ENCODE measurements around the gene THAP3.

DNA sequence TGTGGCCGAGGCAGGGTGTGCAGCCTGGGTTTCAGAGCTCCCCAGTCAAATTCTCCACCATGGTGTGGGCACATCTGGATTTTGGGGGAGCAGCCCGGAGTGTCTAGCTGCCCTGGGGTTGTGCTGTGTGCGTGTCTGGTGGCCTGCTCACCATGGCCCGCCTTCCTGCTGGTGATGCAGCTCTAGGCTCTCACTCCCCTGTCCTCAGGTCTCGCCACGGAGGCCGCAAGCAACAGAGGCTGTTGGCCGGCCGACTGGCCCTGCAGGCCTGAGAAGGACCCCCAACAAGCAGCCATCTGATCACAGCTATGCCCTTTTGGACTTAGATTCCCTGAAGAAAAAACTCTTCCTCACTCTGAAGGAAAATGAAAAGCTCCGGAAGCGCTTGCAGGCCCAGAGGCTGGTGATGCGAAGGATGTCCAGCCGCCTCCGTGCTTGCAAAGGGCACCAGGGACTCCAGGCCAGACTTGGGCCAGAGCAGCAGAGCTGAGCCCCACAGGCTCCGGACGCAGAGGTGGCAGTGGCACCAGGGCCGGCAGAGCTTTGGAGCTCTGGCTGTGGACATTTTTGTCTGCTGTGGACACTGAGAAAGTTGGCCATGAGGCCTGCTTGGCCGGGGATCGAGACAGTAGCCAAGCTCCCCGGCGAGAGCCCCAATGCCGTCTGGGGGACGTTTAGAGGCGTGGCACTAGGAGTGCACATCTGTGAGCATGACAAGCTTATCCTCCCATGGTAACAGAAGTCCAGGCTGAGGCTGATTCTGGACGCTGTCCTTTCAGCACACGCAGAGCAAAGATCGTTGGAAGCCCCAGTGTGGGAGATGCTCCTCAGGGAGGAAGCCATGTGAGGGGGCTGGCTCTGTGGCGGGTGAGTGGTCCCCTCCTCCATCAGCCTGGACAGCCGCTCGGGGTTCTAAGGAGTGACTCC, 8.2 kb downstream of the THAP3 start:
- TF ChIP-seq CTCF (IDR thresholded peaks at IDR 0.05 in 8 of 11, conservative IDR thresholded peaks at IDR 0.05 in 3 of 11) = no peak
- no peak for TF ChIP-seq POLR2A (IDR thresholded peaks at IDR 0.05)

Data from spleen (tissue), 7 donors.